GM19043 (cell line): ENCODE data around the gene BTBD7.
"Not testable (repeated sequence)": the region's sequence is repeated elsewhere in the genome, so short reads cannot be mapped to it uniquely, and the experiment has no call there.

Source experiments
- ATAC-seq: cut with Tn5 transposase; IDR thresholded peaks from one replicate; pipeline ENCODE4 v1.9.1; 2021; ENCODE audit warnings: low read depth; ENCODE audit not compliant: unreplicated experiment

Gene BTBD7, protein sequence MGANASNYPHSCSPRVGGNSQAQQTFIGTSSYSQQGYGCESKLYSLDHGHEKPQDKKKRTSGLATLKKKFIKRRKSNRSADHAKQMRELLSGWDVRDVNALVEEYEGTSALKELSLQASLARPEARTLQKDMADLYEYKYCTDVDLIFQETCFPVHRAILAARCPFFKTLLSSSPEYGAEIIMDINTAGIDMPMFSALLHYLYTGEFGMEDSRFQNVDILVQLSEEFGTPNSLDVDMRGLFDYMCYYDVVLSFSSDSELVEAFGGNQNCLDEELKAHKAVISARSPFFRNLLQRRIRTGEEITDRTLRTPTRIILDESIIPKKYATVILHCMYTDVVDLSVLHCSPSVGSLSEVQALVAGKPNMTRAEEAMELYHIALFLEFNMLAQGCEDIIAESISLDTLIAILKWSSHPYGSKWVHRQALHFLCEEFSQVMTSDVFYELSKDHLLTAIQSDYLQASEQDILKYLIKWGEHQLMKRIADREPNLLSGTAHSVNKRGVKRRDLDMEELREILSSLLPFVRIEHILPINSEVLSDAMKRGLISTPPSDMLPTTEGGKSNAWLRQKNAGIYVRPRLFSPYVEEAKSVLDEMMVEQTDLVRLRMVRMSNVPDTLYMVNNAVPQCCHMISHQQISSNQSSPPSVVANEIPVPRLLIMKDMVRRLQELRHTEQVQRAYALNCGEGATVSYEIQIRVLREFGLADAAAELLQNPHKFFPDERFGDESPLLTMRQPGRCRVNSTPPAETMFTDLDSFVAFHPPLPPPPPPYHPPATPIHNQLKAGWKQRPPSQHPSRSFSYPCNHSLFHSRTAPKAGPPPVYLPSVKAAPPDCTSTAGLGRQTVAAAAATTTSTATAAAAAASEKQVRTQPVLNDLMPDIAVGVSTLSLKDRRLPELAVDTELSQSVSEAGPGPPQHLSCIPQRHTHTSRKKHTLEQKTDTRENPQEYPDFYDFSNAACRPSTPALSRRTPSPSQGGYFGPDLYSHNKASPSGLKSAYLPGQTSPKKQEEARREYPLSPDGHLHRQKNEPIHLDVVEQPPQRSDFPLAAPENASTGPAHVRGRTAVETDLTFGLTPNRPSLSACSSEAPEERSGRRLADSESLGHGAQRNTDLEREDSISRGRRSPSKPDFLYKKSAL

DNA sequence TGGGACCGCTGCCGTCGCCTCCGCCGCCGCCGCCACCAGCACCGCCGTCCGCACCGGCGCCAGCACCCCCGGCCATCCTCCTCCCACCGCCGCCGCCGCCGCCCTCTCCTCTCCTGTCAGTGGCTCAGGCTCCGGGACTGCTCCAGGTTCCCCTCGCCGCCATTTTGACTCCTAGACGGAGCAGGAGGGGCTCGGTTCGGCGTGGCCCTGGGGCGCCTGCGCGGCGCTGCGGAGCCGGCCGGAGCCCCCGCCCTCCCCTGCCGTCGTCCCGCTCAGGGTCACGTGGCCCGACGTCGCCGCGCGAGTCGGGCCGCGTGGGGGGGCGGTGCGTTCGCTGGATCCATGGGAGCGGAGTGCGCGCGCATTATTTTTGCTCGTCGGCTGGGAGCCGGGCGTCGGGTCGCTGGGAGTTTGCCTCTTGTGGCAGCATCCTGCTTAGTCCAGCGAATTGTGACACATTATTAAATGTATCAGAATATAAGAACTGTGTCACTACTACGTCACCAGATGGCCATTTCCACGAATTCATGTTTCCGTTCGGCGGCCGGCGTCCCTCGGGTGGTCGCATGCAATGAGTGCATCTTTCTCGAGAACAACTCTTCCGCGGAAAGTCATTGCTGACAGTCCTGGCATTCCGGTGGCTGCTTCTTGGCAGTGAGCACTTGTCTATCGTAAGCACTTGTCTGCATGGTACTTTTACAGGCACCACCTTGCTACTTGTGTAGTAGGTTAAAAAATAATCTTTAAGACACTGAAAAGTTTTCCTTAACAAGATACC is at the start of gene BTBD7:
TSS of gene BTBD7 (minus strand) at position 184 of the 778 bp plus-strand sequence. CDS start 36,985 bp downstream, outside the sequence.
- peak; percentile 66 for ATAC-seq

DNA sequence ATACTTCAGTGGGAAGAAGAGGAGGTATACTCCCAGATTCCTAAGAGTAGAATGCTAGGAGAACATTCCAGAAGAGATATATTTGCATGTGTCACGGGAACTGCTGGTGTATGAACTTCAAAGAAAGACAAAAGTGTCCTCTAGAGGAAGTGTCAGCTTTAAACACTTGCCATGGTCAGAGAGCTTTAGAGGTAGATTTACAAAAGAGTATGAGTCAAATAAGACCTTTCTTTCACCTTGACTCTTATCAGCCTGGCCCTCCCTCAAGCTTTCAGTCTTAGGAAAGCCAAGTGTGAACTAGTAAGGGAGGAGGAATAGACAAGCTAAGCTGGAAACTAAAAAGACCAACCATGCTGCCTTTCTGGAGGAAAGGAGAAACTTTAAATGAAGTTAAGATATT is 48.8 kb upstream of the BTBD7 start:
- ATAC-seq, result peak; percentile 74

DNA sequence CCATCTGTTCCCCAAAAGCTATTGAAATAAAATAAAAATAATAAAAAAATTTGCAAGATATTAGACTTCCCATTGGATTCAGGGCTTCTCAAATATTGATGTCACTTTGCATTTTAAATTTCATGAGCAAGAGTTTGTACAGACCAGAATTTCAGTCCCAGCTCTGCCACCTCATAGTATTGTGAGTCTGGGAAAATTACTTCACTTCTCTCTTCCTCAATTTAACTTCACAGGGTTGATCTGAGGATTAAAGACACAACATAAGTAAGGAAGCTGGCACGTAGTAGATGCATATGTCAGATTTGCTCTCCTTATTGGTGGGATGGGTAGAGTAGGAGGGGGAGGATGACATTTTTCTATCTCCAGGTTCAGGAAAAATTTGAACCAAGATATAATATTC is 47.0 kb upstream of the BTBD7 start:
- ATAC-seq, result no peak

DNA sequence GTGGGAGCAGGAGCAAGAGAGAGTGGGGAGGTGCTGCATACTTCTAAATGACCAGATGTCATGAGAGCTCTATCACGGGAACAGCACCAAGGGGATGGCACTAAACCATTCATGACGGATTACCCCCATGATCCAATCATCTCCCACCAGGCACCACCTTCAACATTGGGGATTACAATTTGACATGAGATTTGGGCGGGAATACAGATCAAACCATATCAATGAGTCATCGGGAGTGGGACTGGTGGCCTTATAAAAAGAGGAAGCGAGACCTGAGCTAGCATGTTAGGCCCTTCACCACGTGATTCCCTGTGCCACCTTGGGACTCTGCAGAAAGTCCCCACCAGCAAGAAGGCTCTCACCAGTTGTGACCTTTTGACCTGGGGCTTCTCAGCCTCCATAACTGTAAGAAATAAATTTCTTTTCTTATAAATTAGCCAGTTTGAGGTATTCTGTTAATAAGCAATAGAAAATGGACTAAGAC is 42.9 kb upstream of the BTBD7 start:
- ATAC-seq, result peak; percentile 93

DNA sequence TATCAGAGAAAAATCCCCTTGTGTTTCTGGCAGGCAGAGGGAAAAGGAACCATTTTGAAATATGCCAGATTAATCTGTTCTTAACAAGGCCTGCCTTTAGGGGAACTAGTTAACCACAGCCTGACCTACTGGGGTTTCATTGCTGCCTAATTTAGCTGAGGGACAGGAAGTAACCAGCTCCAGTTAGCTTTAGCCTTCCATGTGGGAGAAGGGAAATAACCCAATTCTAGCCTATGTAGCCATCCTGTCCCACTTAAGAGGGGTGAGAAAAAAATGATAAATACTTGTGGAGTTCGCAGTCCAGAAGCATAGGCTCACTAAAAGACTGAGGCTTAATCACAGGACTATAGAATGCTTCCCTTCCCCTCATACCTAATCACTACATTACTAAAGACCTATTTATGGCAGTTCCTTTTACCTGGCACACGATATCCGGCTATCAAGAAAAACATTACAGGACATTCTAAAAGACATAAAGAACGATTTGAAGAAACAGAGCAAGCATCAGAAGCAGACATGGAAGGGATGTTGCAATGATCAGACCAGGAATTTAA is 37.0 kb upstream of the BTBD7 start:
- ATAC-seq, result peak; percentile 89

DNA sequence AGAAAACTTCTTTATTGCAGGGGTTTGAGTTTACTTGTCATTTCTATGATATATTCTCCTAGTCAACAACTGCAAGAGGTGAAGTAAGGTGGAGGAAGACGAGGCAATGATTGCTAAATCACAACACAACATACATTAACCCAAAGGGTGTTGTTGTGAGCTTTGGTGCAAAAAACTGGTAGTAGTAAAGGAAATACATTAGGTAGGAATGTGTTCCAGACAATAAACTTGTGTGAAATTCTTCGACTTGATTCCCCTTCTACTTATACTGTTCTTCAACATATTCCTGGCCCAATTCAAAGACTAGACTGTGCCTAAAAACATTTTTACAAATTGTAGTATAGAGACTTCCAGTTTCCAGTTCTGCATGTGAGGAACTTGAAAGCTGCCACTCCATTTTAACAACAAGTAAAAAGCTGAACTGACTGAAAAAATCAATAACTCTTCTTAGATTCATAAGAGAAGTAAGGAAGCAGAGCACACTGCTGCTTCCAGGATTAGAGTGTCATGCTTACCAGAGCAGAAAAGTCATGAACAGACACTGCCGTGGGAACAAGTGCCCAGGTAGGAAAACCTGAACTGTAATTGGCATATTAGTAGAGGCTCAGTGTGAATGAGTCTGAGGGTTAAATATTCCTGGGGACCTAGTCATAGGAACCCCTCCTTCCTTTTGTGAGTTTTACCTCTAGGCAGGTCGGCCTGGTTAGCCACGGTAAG is 36.3 kb upstream of the BTBD7 start:
- peak; percentile 17 for ATAC-seq

DNA sequence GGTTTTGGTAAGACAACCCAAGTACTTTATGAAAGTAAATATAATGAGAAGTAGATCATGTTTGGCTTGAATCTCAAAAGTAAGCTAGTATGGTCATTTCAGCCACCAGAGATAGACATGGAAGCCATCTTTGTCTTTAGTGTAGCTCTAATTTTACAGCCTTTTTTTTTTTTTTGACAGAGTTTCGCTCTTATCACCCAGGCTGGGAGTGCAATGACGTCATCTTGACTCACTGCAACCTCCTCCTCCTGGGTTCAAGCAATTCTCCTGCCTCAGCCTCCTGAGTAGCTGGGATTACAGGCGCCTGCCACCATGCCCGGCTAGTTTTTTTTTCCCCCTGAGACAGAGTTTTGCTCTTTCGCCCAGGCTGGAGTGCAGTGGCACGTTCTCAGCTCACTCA is 22.0 kb upstream of the BTBD7 start:
- not testable (repeated sequence) for ATAC-seq

DNA sequence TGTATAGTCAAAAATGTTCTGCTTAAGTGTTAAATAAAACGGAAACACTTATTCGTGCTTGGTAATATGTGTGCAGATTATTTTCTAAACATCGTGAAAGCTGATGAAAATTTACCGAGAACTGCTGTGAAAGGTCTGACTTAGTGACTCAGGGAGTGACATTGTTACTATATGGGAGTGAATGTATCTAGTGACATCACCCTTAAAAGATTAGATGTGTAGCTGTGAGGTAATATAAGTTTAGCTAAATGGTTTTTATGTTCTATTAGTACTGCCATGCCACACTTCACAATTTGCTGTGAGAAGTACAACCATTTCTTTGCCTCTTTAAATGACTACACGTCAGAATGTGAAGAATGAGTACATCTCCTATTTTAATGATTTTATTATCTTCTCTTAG is 15.5 kb upstream of the BTBD7 start:
- no peak for ATAC-seq

DNA sequence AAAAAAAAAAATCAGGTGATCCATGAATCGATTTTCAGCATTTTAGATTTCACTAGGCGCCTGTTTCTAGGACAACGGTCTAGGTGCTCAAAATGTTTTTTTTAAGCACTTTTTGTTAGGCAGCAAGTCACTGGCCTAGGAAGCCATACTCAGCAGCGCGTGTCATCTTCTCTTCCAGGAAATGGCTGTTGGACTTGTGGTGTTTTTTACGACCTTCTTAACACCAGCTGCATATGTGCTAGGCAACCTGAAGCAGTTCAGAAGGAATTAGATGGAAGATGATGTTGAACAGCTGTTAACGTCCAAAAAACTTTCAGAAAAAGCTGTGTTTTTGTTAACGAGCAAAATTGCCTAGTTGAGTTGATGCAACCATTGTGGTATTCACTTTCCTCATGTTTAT is 15.0 kb upstream of the BTBD7 start:
- ATAC-seq, result no peak

DNA sequence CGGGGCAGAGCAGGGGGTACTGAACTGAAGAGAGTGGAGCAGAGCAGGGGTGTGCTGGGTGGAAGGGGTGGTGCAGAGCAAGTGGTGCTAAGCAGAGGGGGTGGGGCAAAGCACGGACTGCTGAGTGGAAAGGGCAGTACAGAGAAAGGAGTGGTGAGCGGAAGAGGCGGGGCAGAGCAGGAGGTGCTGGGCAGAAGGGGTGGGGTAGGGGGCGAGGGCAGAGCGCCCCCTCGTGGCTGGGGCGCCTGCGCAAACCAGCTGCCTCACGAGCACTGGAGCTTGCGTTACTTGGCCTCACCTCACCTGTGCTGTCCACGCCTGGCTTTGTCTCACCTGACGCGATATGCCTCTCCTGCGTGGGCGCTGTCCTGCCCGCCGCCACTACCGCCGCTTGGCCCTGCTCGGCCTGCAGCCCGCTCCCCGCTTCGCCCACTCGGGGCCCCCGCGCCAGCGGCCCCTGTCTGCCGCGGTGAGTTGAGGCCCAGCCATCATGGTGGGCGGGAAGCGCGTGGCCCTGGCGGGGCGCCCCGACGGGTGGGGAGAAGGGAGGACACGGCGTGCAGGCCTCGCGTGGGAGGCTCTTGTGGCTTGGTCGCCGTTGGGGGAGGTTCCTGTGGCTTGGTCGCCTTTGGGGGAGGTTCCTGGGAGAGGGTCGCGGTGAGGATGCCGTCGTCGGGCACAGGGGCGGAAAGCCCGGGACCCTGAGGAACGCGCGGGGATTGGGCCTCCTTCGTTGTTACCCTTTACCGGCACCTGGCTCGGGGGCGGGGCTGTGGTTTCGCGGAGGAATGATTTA is 14.3 kb upstream of the BTBD7 start, which contains the start of gene COX8C:
TSS of gene COX8C (plus strand) at position 257 of the 796 bp plus-strand sequence. CDS start at position 344, 87 bp downstream.
- no peak for ATAC-seq

DNA sequence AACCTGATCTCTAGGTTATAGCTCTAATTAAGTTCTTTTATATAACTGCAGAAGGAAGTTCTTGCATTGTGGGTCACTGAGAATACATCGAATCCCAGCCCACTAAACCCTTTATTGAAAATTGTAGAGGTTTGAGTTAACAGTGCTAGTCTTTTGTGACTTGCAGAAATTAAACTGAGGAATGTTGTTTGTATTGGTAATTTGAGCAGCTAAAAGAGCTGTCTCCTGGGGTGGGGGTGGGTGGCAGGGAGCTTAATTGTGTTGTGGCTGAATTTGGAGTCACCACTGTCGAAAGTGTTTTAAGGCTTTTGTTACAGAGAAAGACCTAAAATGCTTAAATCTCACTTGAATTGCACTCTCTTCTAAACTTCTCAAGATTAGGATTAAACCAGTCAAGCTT is 11.0 kb upstream of the BTBD7 start:
- ATAC-seq, result no peak

DNA sequence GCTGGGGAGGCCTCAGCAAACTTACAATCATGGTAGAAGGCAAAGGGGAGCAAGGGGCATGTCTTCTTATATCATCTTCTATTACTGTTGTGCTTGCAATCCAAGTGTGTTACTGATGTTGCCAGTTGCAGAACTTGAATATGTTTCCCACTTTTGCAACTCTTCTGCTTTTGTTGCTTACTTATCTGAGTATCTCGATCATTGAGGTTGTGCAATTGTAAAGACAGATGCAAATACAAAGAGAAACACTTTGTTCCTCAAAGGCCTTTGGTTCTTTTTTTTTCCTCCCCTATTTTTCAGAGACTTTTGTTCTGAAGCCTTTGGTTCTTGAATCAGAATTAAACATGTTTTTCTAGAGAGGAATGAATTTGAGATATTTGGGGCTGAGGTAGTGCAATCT is 10.4 kb upstream of the BTBD7 start:
- no peak for ATAC-seq

DNA sequence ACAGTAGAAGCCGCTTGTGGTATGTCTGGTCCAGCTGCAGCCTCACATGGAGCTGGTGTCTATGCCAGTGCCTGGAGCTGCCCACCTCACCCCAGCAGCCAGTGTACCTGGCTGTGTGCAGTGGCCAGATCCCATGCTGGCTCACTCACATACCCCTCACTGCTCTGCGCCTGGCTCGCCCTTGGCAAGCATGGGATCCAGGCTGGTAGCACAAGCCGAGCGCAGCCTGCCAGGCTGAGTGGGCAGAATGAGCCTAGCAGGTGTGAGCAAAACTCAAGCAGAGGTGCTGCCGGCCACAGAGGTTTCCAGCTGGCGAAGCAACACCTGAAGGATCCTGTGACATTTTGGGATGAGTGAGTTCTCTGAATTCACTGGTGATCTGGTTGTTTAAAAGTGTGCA is 5.0 kb upstream of the BTBD7 start:
- no peak for ATAC-seq

DNA sequence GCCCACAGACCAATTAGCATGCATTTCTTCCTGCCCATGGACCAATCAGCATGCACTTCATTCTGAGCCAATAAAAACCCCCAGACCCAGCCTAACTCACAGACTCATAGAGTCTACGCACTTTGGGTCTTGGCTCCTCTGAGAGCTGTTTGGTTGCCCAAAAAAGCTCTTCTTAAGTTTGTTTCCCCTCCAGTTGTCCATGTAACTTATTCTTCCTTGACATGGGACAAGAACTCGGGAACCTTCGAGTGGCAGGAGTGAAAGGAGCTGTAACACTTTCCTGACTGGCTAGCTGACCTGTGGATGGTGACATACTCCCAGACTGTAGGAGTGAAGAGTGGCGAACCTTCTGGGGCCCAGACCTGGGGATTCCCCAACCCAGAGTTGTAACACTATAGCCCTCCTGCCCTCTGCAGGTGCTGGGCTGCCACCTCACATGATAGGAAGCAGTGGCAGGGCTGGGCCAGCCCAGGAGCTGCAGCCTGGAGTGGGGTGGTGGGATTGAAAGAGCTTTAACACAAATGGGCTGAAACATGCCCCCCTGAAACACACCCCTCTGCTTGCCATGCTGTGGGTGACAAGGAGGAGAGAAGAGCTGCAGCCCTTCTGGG is 4.4 kb upstream of the BTBD7 start:
- no peak for ATAC-seq

DNA sequence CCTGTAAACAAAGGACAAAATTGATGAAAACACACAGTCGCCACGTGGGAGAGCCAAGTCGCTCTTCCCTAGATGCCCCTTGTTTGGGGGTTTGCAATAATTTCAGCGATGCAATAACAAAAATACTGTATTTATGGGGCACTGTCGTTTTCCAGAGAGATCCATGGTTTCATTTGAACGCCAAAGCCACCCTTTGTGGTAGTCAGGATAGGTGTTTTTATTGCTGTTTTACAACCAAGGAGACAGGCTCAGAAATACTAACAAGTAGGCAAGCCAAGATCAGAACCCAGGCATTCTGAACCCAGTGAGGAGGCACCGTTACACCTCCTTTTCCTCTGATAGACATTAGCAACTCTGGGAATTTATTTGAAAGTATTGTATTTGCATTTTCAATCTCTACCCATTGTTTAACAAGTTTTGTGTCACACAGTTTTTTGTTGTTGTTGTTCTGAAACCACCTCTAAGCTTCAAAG is 831 bp upstream of the BTBD7 start:
- ATAC-seq, result no peak

DNA sequence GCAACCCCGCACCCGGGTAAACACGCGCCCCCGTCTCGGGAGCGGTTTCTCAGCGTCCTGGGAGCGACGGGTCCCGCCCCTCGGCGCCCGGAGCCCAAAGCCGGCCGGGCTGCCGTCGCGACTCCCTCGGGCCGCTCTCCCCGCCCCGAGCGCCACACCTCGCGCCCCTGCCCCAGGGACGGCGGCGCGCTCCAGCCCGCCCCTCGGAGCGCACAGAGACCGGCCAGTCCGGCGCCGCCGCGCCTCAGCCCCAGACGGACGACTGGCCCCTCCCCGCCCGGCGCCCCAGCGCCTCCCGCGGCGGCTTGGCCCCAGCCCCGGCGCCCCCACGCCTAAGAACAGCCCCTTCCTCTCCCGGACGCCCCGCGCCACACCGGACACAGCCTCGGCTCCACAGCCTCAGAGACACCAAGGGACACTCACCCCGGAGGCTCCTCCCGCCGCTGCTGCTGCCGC is 411 bp downstream of the BTBD7 start:
- ATAC-seq, result peak; percentile 46

DNA sequence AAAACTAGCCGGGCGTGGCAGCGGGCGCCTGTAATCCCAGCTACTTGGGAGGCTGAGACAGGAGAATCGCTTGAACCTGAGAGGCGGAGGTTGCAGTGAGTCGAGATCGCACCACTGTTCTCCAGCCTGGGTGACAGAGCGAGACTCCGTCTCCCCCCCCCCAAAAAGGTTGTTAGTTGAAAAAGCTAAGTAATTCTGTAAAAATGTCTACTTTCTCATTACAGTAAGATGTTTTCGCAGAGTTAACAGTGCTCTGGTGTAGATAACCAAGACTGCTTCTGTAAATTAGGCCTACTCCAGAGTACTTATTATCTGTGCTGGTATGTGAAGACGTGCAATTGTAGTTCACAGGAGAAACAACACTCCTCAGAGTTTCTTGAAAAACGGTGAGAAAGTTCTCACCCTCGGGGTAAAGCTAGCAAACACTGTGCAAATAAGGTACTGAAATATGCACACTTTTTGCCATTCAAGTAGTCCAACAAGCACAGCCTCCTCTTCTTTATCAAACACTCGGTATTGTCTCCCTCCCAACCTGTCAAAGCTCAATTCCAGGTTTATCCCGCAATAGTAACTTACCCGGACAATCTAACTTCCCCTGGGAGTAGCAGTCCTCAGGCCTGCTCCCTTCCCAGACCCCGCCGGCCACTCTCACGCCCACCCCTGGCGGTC is 974 bp downstream of the BTBD7 start:
- ATAC-seq, result no peak
